NT2/D1 (cell line): ENCODE results near the gene PDCL3.

ENCODE experiments used
- YY1 ChIP-seq: IDR thresholded peaks from 2 replicates; pipeline ENCODE4 v1.6.1; 2011; ENCODE audit not compliant: insufficient read length, insufficient read depth
- ZNF274 ChIP-seq: IDR thresholded peaks from 2 replicates; pipeline ENCODE4 v1.6.1; 2011; ENCODE audit warnings: mild to moderate bottlenecking, low read depth, low read length

DNA sequence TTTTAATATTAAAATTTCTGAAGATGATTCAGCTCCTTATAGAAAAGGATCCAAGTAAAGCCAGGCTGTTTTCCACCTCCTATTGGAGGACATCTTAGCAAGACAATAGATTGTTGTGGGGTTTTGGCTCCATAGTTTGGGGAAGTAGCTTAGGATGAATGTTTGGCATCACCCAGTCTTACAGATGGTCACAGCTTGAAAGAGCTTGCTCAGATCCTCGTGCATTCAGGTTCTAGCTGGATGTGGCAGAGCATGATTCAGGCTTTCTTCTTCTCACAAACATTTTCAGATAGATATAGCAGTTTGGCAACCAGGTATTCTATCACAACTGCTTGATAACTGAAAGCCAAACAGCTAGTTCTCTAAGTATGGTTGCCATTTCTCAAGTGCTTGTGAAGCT, 23.6 kb upstream of the PDCL3 start:
- TF ChIP-seq YY1 = no peak
- TF ChIP-seq ZNF274 = no peak
